Prostate gland (tissue), 2 donors: ENCODE results near the gene UTP18. TPM values are rescaled to one million over a fixed set of nuclear protein-coding genes. Genes with fewer than 3 reads are reported as not detected.
"Not testable (repeated sequence)": the region's sequence is repeated elsewhere in the genome, so short reads cannot be mapped to it uniquely, and the experiment has no call there.

Experiments used
- DNase-seq: peaks from one replicate; pipeline ENCODE4 v3.0.0-alpha.2; 2019; ENCODE audit warnings: low spot score
- H3K27ac ChIP-seq, 2 donors: fragments of 200-600 bp; sonication (generic); 2 replicates each; pipeline ENCODE4 v1.5.1; 2017 to 2019
- H3K27me3 ChIP-seq: fragments of 200-600 bp; sonication (generic); replicated peaks from 2 replicates; pipeline ENCODE4 v1.5.1; 2019; ENCODE audit not compliant: insufficient read depth
- H3K36me3 ChIP-seq, 2 donors: fragments of 200-600 bp; sonication (generic); 1 replicate in 1 of 2; 2 replicates in 1 of 2; pipeline versions ENCODE4 v1.5.1 to v1.8.1; 2017 to 2019
- H3K4me1 ChIP-seq: fragments of 200-600 bp; sonication (generic); replicated peaks from 2 replicates; pipeline ENCODE4 v1.5.1; 2019
- H3K4me3 ChIP-seq, 2 donors: fragments of 200-600 bp; sonication (generic); 2 replicates each; pipeline ENCODE4 v1.5.1; 2017 to 2019
- H3K9me3 ChIP-seq: fragments of 200-600 bp; sonication (generic); 2 replicates; pipeline ENCODE4 v1.5.1; 2017
- POLR2A ChIP-seq: fragments of 450-650 bp; IDR thresholded peaks from one replicate; pipeline ENCODE4 v1.6.1; 2016; ENCODE audit warnings: antibody characterized with exemption, mild to moderate bottlenecking
- POLR2AphosphoS5 ChIP-seq: sonication (generic); formaldehyde crosslinking; IDR thresholded peaks from one replicate; pipeline ENCODE4 v1.6.1; 2017; ENCODE audit warnings: antibody characterized with exemption
- WGBS: methylation state at CpG from one replicate; pipeline ENCODE4 v1.1.5; 2018; 5-methylcytosine and 5-hydroxymethylcytosine counted together
- intact Hi-C: fragments of 100-400 bp; cut with DNase I; formaldehyde crosslinking; loops from one replicate; pipeline ENCODE4 v1.14.2; 2022
- total RNA-seq, 2 donors: library from RNA; depleted of rRNA; stranded (reverse); fragments of >200 nt; gene quantifications; one replicate each; pipeline ENCODE4 v1.1.0, GENCODE V29; 2016
- TF ChIP-seq, protein P1 (sequence below), 4 experiments: fragments of 200-600 bp in 2 of 4; fragments of 450-650 bp in 2 of 4; sonication (generic) in 2 of 4; IDR thresholded peaks; 1 replicate in 3 of 4; 2 replicates in 1 of 4; pipeline ENCODE4 v1.5.1; 2016 to 2019; ENCODE audit warnings: antibody characterized with exemption in 4 of 4, mild to moderate bottlenecking in 2 of 4, moderate library complexity in 2 of 4

Gene UTP18
- total RNA-seq, 2 donors from 2014 or later: 27.6 to 43.5 TPM

GRCh38 chr17:51322390-51323029, 62.2 kb downstream of the UTP18 start:
- WGBS: 24% methylated on average over 3 of the region's 3 CpGs
- TF ChIP-seq, protein P1, sequence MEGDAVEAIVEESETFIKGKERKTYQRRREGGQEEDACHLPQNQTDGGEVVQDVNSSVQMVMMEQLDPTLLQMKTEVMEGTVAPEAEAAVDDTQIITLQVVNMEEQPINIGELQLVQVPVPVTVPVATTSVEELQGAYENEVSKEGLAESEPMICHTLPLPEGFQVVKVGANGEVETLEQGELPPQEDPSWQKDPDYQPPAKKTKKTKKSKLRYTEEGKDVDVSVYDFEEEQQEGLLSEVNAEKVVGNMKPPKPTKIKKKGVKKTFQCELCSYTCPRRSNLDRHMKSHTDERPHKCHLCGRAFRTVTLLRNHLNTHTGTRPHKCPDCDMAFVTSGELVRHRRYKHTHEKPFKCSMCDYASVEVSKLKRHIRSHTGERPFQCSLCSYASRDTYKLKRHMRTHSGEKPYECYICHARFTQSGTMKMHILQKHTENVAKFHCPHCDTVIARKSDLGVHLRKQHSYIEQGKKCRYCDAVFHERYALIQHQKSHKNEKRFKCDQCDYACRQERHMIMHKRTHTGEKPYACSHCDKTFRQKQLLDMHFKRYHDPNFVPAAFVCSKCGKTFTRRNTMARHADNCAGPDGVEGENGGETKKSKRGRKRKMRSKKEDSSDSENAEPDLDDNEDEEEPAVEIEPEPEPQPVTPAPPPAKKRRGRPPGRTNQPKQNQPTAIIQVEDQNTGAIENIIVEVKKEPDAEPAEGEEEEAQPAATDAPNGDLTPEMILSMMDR (IDR thresholded peaks at IDR 0.05): peak in 2 of 4 experiments; percentile 29 to 47
- no peak for TF ChIP-seq POLR2A
- no peak overlapping the region for H3K4me3 ChIP-seq
- H3K4me1 ChIP-seq: no peaks in the 10 kb centered on the region
- no peak for DNase-seq
- no peaks in the 10 kb centered on the region for H3K27me3 ChIP-seq
- H3K27ac ChIP-seq: no peak overlapping the region
- no peaks in the 10 kb centered on the region for H3K9me3 ChIP-seq
- no peaks in the 10 kb centered on the region for H3K36me3 ChIP-seq
- intact Hi-C loops: loop anchor here (10.0 kb wide), 1 partner anchor 212 kb away; no protein-coding TSS in a partner anchor

DNA sequence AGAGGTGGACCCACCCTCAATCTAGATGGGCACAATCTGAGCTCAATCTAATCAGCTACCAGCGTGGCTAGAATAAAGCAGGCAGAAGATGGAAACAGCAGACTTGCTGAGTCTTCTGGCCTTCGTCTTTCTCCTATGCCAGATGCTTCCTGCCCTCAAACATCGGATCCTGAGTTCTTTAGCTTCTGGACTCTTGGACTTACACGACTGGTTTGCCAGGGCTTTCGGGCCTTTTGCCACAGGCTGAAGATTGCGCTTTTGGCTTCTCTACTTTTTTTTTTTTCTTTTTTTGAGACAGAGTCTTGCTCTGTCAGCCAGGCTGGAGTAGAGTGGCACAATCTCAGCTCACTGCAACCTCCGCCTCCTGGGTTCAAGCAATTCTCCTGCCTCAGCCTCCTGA, 65.1 kb downstream of the UTP18 start:
- Histone ChIP-seq H3K36me3 (no peaks in the 10 kb centered on the region), H3K9me3 (no peaks in the 10 kb centered on the region), H3K27ac (no peak overlapping the region), H3K27me3 (no peaks in the 10 kb centered on the region), H3K4me1 (no peaks in the 10 kb centered on the region), H3K4me3 (no peak overlapping the region)
- 94% methylated on average over 7 of the region's 7 CpGs for WGBS
- intact Hi-C loops: loop anchor here (10.0 kb wide), 1 partner anchor 209 kb away; no protein-coding TSS in a partner anchor
- no peak for DNase-seq
- no peak for TF ChIP-seq POLR2AphosphoS5
- TF ChIP-seq, protein P1 (IDR thresholded peaks at IDR 0.05): no peak
- no peak for TF ChIP-seq POLR2A

- WGBS: 48% methylated on average over 7 of the region's 7 CpGs
Measured at GRCh38 chr17:51330861-51331503, 70.6 kb downstream of the UTP18 start.

DNA sequence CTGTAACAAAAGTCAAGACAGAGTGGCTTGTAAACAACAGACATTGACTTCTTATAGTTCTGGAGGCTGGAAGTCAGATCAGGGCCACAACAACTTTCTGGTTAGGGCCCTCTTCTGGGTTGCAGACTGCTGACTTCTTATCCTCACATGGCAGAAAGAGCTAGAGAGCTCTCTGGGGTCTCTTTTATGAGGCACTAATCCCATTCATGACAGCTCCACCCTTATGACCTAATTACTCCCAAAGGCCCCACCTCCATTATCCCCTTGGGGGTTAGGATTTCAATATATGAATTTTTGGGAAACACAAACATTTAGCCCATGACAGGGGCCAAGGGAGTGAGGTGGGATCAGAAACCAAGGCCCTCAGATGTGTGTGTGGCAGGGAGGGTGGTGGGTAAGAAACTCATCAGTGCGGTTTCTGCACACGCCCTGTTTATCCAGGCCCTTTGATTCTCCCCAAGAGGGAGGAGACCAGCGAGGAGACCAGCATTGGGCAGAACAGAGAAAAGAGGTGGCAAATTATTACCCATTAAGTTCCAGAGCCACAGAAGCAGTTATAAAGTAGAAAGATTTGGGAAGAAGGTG, 74.8 kb downstream of the UTP18 start:
- DNase-seq: no peak

More at GRCh38 chr17:51330861-51331503, 70.6 kb downstream of the UTP18 start:
- intact Hi-C loops, H3K36me3 ChIP-seq, H3K4me1 ChIP-seq, H3K4me3 ChIP-seq, H3K27me3 ChIP-seq, H3K9me3 ChIP-seq, H3K27ac ChIP-seq, DNase-seq: not testable (repeated sequence)

More for the DNA sequence above, 74.8 kb downstream of the UTP18 start:
- H3K4me3 ChIP-seq: no peak overlapping the region
- H3K27me3 ChIP-seq: no peaks in the 10 kb centered on the region
- H3K36me3 ChIP-seq: no peaks in the 10 kb centered on the region
- H3K4me1 ChIP-seq: no peaks in the 10 kb centered on the region
- no peak overlapping the region for H3K27ac ChIP-seq
- TF ChIP-seq POLR2AphosphoS5 (no peak), POLR2A (no peak)
- TF ChIP-seq, protein P1 (IDR thresholded peaks at IDR 0.05): no peak
- WGBS: 65% methylated on average over 3 of the region's 3 CpGs
- intact Hi-C loops: no loop called here
- no peaks in the 10 kb centered on the region for H3K9me3 ChIP-seq
